Osteocyte (in vitro differentiated cells): ENCODE results near the gene NDRG4. TPM values are rescaled to one million over a fixed set of nuclear protein-coding genes. Genes with fewer than 3 reads are reported as not detected.

Experiments used
- DNase-seq: peaks from one replicate; pipeline ENCODE4 v3.0.0; 2021; ENCODE audit warnings: mixed read lengths; ENCODE audit not compliant: unreplicated experiment; ENCODE audit errors: extremely low spot score
- H3K27ac Mint-ChIP-seq: one replicate; pipeline ENCODE4 v1.8.0; 2021; ENCODE audit warnings: mild to moderate bottlenecking, mixed read lengths; ENCODE audit not compliant: unreplicated experiment
- H3K27me3 Mint-ChIP-seq: one replicate; pipeline ENCODE4 v1.8.0; 2021; ENCODE audit warnings: mixed read lengths; ENCODE audit not compliant: unreplicated experiment
- H3K36me3 Mint-ChIP-seq: one replicate; pipeline ENCODE4 v1.8.0; 2021; ENCODE audit warnings: mixed read lengths; ENCODE audit not compliant: unreplicated experiment
- H3K4me1 Mint-ChIP-seq: one replicate; pipeline ENCODE4 v1.8.0; 2021; ENCODE audit warnings: mixed read lengths; ENCODE audit not compliant: unreplicated experiment
- H3K4me3 Mint-ChIP-seq: one replicate; pipeline ENCODE4 v1.8.0; 2021; ENCODE audit warnings: mild to moderate bottlenecking, moderate library complexity, mixed read lengths; ENCODE audit not compliant: unreplicated experiment
- H3K9me3 Mint-ChIP-seq: one replicate; pipeline ENCODE4 v1.8.0; 2021; ENCODE audit warnings: mixed read lengths; ENCODE audit not compliant: unreplicated experiment
- total RNA-seq: library from RNA; stranded (reverse); gene quantifications from 2 replicates; pipeline ENCODE4 v1.2.1, GENCODE V29; 2021
- TF ChIP-seq, protein P1 (sequence below): fragments of 200-600 bp; sonication (generic); IDR thresholded peaks from 2 replicates; pipeline ENCODE4 v1.5.0; 2021; ENCODE audit warnings: antibody characterized with exemption, mild to moderate bottlenecking, moderate library complexity

NDRG4 gene
- total RNA-seq, 1 donor from 2014 or later, result 13.1 TPM

DNA sequence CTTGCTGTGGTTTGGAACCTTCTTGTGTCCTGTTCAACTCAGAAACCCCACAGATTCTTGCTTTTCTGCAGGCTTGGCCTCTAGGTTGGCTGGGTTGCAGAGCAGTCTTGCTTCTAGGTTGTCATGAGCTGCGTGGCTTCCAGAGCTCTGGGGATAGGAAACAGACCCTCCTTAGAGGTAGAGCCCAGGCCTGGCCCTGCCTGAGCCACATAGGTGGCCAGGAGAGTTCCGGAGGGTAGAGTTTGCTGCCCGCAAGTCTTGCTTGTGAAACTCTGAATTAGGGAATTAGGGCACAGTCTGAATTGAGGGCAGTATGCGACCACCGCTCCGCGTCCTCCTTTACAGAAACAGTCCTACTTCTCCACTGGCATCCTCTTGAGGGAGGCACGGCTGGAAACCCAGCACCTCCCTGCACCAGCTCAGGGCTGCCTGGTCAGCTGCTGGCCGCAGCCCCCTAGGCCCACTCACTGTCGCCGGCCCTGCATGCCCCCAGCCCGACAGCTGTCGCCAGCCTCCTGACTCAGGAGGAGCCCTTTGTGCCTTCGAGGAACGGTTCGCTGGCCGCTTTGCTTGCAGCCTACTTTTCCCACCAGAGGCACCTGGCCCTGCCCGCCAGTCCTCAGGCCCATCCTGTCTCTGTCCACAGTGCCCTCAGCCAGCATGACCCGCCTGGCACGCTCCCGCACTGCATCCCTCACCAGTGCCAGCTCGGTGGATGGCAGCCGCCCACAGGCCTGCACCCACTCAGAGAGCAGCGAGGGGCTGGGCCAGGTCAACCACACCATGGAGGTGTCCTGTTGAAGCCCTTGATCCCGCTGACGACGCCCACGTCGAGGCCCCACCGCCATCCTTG is 11.1 kb downstream of the NDRG4 start:
- H3K4me1 Mint-ChIP-seq, result peaks cover 8% of the 10 kb centered on the region
- no peaks in the 10 kb centered on the region for H3K9me3 Mint-ChIP-seq
- H3K36me3 Mint-ChIP-seq, result no peaks in the 10 kb centered on the region
- TF ChIP-seq, protein P1, sequence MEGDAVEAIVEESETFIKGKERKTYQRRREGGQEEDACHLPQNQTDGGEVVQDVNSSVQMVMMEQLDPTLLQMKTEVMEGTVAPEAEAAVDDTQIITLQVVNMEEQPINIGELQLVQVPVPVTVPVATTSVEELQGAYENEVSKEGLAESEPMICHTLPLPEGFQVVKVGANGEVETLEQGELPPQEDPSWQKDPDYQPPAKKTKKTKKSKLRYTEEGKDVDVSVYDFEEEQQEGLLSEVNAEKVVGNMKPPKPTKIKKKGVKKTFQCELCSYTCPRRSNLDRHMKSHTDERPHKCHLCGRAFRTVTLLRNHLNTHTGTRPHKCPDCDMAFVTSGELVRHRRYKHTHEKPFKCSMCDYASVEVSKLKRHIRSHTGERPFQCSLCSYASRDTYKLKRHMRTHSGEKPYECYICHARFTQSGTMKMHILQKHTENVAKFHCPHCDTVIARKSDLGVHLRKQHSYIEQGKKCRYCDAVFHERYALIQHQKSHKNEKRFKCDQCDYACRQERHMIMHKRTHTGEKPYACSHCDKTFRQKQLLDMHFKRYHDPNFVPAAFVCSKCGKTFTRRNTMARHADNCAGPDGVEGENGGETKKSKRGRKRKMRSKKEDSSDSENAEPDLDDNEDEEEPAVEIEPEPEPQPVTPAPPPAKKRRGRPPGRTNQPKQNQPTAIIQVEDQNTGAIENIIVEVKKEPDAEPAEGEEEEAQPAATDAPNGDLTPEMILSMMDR, result no peak
- no peaks in the 10 kb centered on the region for H3K27me3 Mint-ChIP-seq
- DNase-seq, result peak; percentile 82
- H3K27ac Mint-ChIP-seq, result no peak overlapping the region
- H3K4me3 Mint-ChIP-seq, result no peak overlapping the region

DNA sequence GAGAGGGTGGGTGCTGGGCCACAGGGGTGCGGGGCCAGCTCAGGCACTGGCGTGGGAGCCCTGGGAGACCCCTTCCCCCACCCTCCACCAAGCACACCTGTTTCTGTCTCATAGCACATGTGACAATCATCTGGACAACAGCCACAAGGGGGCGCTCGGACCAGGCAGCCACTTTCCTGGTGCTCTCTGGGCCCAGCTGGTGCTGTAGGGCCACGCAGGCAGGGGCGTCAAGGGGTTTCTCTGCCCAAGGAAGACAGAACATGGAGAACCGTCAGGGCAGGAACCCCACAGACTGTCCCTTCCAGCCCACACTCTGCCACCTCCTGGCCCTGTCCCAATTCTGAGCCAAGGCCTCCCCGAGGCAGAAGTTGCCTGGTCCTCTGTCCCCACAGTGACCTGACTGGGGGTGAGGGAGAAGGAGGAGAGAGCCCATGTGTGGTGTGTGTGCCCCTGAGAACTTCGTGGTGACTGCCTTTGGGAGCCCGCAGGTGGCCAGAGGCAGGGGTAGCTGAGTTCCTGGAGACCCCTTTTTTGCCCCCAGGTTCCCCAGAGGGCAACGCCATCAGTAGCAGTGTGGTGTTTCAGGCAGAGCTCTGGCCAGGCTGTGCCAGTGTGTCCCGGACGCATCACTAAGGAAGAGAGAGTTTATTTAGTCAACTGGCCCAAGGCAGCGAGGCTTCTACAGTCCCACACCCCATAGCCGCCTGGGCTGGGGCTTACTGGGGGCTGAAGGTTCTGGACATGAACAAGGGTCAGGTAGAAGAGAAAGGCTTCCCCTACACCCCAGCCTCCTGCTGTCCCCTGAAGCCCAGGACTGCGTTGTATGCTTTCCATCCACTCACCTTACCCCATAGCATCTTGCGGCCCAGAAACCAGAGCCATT is 12.2 kb downstream of the NDRG4 start:
- H3K36me3 Mint-ChIP-seq, result no peaks in the 10 kb centered on the region
- H3K4me3 Mint-ChIP-seq, result no peak overlapping the region
- peak; percentile 90 for DNase-seq
- no peaks in the 10 kb centered on the region for H3K27me3 Mint-ChIP-seq
- TF ChIP-seq, protein P1, result peak; percentile 82
- H3K27ac Mint-ChIP-seq, result no peak overlapping the region
- H3K9me3 Mint-ChIP-seq, result no peaks in the 10 kb centered on the region
- peaks cover 12% of the 10 kb centered on the region for H3K4me1 Mint-ChIP-seq

DNA sequence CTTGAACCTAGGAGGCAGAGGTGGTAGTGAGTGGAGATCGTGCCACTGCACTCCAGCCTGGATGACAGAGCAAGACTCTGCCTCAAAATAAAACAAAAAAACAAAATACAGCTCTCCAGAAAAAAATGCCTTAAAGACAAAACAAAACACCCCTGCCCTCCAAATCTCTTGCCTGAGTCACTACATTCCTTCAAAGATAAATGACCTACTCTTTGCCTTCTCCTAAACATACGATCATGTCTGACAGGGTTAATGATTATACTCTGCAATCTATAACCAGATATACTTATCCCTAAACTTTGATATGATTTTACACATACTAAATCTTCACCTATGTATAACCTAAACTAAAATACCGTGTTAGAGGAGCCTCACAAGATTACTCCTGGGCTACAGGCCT is 13.9 kb downstream of the NDRG4 start:
- Mint-ChIP-seq H3K4me3 (no peak overlapping the region), H3K27me3 (no peaks in the 10 kb centered on the region), H3K27ac (no peak overlapping the region), H3K4me1 (peaks cover 12% of the 10 kb centered on the region), H3K9me3 (no peaks in the 10 kb centered on the region), H3K36me3 (peaks cover 10% of the 10 kb centered on the region)
- DNase-seq, result no peak
- TF ChIP-seq, protein P1, result no peak

DNA sequence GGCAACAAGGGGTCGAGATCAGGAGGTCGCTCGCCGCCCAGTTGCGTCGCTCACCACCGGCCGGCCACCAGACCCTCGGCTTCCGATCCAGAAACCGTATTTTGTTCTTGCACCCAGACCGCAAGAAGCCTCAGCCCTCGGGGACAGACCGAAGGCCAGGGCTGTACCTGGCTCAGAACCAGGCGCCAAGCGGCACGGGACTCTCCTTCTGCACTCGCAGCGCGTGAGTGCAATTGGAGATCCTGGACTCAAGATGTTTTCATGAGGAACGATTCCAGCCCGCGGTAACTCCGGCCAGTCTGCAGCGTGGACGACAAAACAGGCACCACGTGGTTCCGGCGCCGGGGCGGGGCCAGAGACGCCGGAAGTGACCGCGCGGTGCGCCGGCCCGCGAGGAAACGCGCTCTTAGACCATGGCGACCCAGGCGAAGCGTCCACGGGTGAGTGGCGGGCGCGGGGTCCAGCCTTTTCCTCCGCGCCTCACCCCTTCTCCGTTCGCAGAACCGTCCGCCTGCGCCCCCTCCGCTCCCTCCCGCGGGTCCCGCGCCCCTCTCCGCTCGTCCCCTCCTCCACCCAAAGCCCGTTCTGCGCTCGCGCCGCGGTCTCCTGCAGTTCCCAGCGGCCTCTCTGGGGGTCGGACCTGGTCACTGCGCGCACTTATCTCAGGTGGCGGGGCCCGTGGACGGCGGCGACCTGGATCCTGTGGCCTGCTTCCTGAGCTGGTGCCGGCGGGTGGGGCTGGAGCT is 15.4 kb downstream of the NDRG4 start, which contains the start of gene SETD6:
Gene SETD6 (plus strand): TSS at position 393 of the 746 bp plus-strand sequence. CDS start 21 bp downstream, at position 414.
- peaks cover 13% of the 10 kb centered on the region for H3K36me3 Mint-ChIP-seq
- TF ChIP-seq, protein P1, result peak; percentile 27
- no peaks in the 10 kb centered on the region for H3K9me3 Mint-ChIP-seq
- peak within 1 kb of the TSS; percentile 95 for H3K27ac Mint-ChIP-seq
- peak; percentile 95 for DNase-seq
- peaks cover 12% of the 10 kb centered on the region for H3K4me1 Mint-ChIP-seq
- peak within 1 kb of the TSS; percentile 81 for H3K4me3 Mint-ChIP-seq
- no peaks in the 10 kb centered on the region for H3K27me3 Mint-ChIP-seq
